Measurements from ENCODE around the gene SCPEP1.

GRCh38 chr17:57033296-57033695 lies 55.4 kb downstream of the SCPEP1 start:
- TF ChIP-seq CTCF (IDR thresholded peaks at IDR 0.05), result no peak
- no peak for TF ChIP-seq POLR2A (IDR thresholded peaks at IDR 0.05)
- TF ChIP-seq EP300 (IDR thresholded peaks at IDR 0.05), result no peak
